ENCODE data around the gene MGAT5. TPM values are rescaled to one million over a fixed set of nuclear protein-coding genes. Genes with fewer than 3 reads are reported as not detected.
"Not testable (repeated sequence)": the region's sequence is repeated elsewhere in the genome, so short reads cannot be mapped to it uniquely, and the experiment has no call there.

The MGAT5 gene
- total RNA-seq, 4 donors from 2014 or later, result 47.4 to 56.4 (median 50.3) TPM

DNA sequence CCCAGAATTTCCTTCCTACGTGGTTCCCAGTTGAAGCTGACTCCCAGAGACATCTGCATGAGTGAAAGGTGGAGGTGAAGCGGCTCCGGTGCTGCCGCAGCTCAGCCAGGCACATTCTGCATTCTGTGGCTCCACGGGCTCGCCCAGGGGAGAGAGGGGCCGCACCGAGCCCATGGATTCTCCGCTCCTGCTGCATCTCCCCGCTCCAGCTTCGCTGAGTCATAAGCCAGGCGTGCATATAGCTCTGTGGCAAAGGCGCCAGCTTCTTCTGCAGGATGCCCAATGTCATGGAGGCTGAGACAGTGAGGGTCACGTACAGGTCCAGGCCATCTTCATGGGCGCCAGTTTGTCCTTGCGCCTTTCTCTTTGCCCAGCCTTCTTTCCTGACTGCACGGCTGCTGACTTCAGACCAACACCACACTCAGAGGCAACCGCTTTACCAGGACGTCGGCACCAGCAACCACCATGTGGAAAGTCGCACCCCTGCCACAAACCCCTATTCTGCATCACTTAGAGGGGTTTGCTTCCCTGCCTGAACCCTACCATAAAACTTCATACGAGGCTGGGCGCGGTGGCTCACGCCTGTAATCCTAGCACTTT is 215.7 kb downstream of the MGAT5 start:
- peaks cover 0 to 14% (median 7%) of the 10 kb centered on the region in 4 donors for H3K9me3 ChIP-seq
- TF ChIP-seq POLR2A (IDR thresholded peaks at IDR 0.05; ENCODE audit: low read depth), result no peak
- no peaks in the 10 kb centered on the region for H3K4me1 ChIP-seq
- H3K4me3 ChIP-seq, result no peak overlapping the region
- DNase-seq (ENCODE audit: extremely low spot score), result no peak
- intact Hi-C loops (cut with DNase I), result no loop called here
- no peaks in the 10 kb centered on the region for H3K36me3 ChIP-seq
- H3K27ac ChIP-seq (replicated peaks in 1 of 4), result no peak overlapping the region
- WGBS, result 92% methylated on average over 20 of the region's 25 CpGs
- no peaks in the 10 kb centered on the region for H3K27me3 ChIP-seq

DNA sequence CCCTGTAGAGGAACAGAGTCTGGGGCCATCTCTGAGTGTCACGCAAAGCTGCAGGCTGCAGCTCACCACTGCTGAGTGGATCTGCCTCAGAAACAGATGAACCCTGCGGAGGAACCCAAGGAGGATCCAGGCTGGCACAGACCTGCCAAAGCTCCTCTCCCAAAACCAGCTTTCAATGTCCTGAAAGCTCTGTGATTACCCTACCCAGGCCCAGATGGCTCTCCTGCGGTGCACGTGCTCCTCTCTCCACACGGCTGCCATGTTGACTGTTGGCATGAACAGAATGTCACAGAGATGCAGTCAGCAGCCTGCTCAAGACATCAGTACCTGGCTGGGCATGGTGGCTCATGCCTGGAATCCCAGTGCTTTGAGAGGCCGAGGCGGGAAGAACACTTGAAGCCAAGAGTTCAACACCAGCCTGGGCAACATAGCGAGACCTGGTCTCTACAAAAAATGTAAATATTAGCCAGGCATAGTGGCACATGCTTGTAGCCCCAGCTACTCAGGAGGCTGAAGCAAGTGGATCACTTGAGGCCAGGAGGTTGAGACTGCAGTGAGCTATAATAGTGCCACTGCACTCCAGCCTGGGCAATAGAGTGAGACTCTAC is 216.8 kb downstream of the MGAT5 start:
- DNase-seq (ENCODE audit: extremely low spot score), result no peak
- H3K9me3 ChIP-seq, result peaks cover 0 to 14% (median 7%) of the 10 kb centered on the region in 4 donors
- H3K4me1 ChIP-seq, result no peaks in the 10 kb centered on the region
- H3K27me3 ChIP-seq, result no peaks in the 10 kb centered on the region
- 89% methylated on average over 4 of the region's 8 CpGs for WGBS
- H3K4me3 ChIP-seq, result no peak overlapping the region
- no peak overlapping the region for H3K27ac ChIP-seq (replicated peaks in 1 of 4)
- TF ChIP-seq POLR2A (IDR thresholded peaks at IDR 0.05; ENCODE audit: low read depth) (no peak), POLR2AphosphoS5 (IDR thresholded peaks at IDR 0.05) (no peak), EP300 (IDR thresholded peaks at IDR 0.05) (no peak), CTCF (IDR thresholded peaks at IDR 0.05) (no peak)
- no peaks in the 10 kb centered on the region for H3K36me3 ChIP-seq
- intact Hi-C loops (cut with DNase I), result no loop called here

- DNase-seq (ENCODE audit: extremely low spot score); intact Hi-C loops (cut with DNase I); H3K27me3 ChIP-seq; H3K4me1 ChIP-seq; H3K4me3 ChIP-seq; H3K27ac ChIP-seq (replicated peaks in 1 of 4); H3K36me3 ChIP-seq: not testable (repeated sequence)
- WGBS, result 86% methylated on average over 8 of the region's 8 CpGs
- H3K9me3 ChIP-seq, result peaks cover 0 to 14% (median 7%) of the 10 kb centered on the region in 4 donors
Measured at GRCh38 chr2:134476982-134477381, 223.1 kb downstream of the MGAT5 start.

- DNase-seq (ENCODE audit: extremely low spot score), result no peak
- Histone ChIP-seq H3K4me1 (no peaks in the 10 kb centered on the region), H3K4me3 (no peak overlapping the region), H3K27ac (replicated peaks in 1 of 4) (no peak overlapping the region), H3K36me3 (no peaks in the 10 kb centered on the region), H3K9me3 (no peaks in the 10 kb centered on the region), H3K27me3 (peaks cover 0 to 13% (median 0%) of the 10 kb centered on the region in 4 donors)
- TF ChIP-seq POLR2A (IDR thresholded peaks at IDR 0.05; ENCODE audit: low read depth) (no peak), CTCF (IDR thresholded peaks at IDR 0.05) (no peak), POLR2AphosphoS5 (IDR thresholded peaks at IDR 0.05) (no peak), EP300 (IDR thresholded peaks at IDR 0.05) (no peak)
- 86% methylated on average over 4 of the region's 4 CpGs for WGBS
- intact Hi-C loops (cut with DNase I), result no loop called here
Measured at GRCh38 chr2:134479696-134480330, 225.9 kb downstream of the MGAT5 start.

DNA sequence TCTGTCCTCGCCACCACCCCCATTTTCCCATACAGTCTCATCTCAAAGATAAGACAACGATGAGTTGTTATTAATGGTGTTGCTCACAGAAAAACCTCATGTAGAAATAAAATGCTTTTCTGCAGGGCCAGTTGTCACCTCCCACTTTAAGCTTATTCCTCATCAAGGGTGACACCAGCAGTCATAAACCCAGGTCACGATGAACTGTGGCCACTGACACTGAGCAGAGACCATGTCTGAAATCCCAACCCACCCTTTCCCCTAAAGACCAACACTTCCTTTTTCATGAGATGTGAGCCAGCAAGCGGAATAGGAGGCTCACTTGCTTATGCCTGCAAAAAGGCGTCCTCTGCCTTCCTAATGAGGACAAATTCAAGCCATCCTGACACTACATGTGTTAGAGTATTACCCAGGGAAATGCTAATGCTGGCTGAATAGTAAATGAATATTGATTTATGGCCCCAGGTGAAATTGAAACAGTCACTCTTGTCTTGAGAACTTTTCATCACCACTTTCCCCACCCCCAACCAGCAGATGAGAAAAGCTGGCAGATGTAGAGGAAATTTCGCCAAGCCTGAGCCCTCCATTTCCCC is 228.4 kb downstream of the MGAT5 start:
- Histone ChIP-seq H3K27me3 (peaks cover 0 to 13% (median 0%) of the 10 kb centered on the region in 4 donors), H3K4me3 (no peak overlapping the region), H3K36me3 (no peaks in the 10 kb centered on the region), H3K4me1 (no peaks in the 10 kb centered on the region), H3K9me3 (no peaks in the 10 kb centered on the region), H3K27ac (replicated peaks in 1 of 4) (no peak overlapping the region)
- TF ChIP-seq POLR2AphosphoS5 (IDR thresholded peaks at IDR 0.05), result no peak
- no peak for TF ChIP-seq EP300 (IDR thresholded peaks at IDR 0.05)
- TF ChIP-seq CTCF (IDR thresholded peaks at IDR 0.05), result no peak
- no peak for TF ChIP-seq POLR2A (IDR thresholded peaks at IDR 0.05; ENCODE audit: low read depth)
- 94% methylated on average over 6 of the region's 6 CpGs for WGBS
- DNase-seq (ENCODE audit: extremely low spot score), result no peak
- intact Hi-C loops (cut with DNase I), result no loop called here
